K562 (cell line): ENCODE data around the gene FBXO15. TPM values are rescaled to one million over a fixed set of nuclear protein-coding genes. Genes with fewer than 3 reads are reported as not detected.

Source experiments
- ATAC-seq: fragments of 200-7000 bp; cut with Tn5 transposase; 3 replicates; pipeline ENCODE4 v1.9.1; 2020; ENCODE audit warnings: moderate library complexity
- BruUV-seq: library from RNA; stranded (reverse); fragments of 400-500 nt; replicated peaks from 2 replicates; lab custom pipeline; 2021; lab: Mats Ljungman, UMichigan
- CTCF ChIA-PET: fragments of 300-600 bp; formaldehyde crosslinking; extraction: SDS; loops from one replicate; lab custom pipeline; 2021; ENCODE audit warnings: low intra/inter-chr PET ratio; lab: Yijun Ruan, JAX
- POLR2A ChIA-PET: fragments of 300-600, 350-650 bp; sonication (Branson Sonifier 250); formaldehyde crosslinking; extraction: SDS; loops from one replicate; lab custom pipeline; 2021; ENCODE audit warnings: antibody characterized with exemption, inconsistent platforms; lab: Yijun Ruan, JAX
- DNase-seq, 4 experiments: peaks; one replicate each; pipeline versions ENCODE4 v3.0.0 to v3.0.0-alpha.2; 2011 to 2018; ENCODE audit warnings: low spot score in 3 of 4, mixed read lengths in 3 of 4; ENCODE audit errors: extremely low read depth in 1 of 4
- FAIRE-seq: peaks from 2 replicates; lab custom pipeline; 2011; peaks lifted over from hg19 to GRCh38; lab: Jason Lieb, UNC
- H2AFZ ChIP-seq: 2 replicates; pipeline ENCODE4 v1.6.0; 2011; ENCODE audit warnings: low read depth, low read length, control low read depth, inconsistent platforms
- H3K27ac ChIP-seq: fragments of 200-600 bp; 3 replicates; pipeline ENCODE4 v1.8.0; 2011; ENCODE audit warnings: low read depth, mild to moderate bottlenecking, control low read depth, inconsistent platforms, low read length, moderate library complexity, mixed read lengths; ENCODE audit errors: extremely low read depth
- H3K27me3 ChIP-seq, 2 experiments: fragments of 300-600 bp in 1 of 2; 2 replicates in 1 of 2; 3 replicates in 1 of 2; pipeline versions ENCODE4 v1.6.0 to v1.8.0; 2011; ENCODE audit warnings: inconsistent platforms in 2 of 2, low read length in 2 of 2, mild to moderate bottlenecking in 1 of 2, mixed read lengths in 1 of 2, moderate library complexity in 1 of 2; ENCODE audit not compliant: control insufficient read depth in 2 of 2, insufficient read depth in 2 of 2
- H3K36me3 ChIP-seq: fragments of 300-600 bp; 3 replicates; pipeline ENCODE4 v1.8.0; 2011; ENCODE audit warnings: mild to moderate bottlenecking, low read length, inconsistent platforms; ENCODE audit not compliant: control insufficient read depth, insufficient read depth
- H3K4me1 ChIP-seq, 2 experiments: fragments of 200-600 bp in 1 of 2; replicated peaks in 1 of 2; 2 replicates in 1 of 2; 3 replicates in 1 of 2; pipeline versions ENCODE4 v1.5.1 to v1.8.0; 2011; ENCODE audit warnings: inconsistent platforms in 2 of 2, low read length in 2 of 2, mild to moderate bottlenecking in 1 of 2, mixed read lengths in 1 of 2, moderate library complexity in 1 of 2; ENCODE audit not compliant: control insufficient read depth in 2 of 2, insufficient read depth in 2 of 2
- H3K4me2 ChIP-seq: 2 replicates; pipeline ENCODE4 v1.6.1; 2011; ENCODE audit warnings: low read length, control low read depth, inconsistent platforms, mixed read lengths; ENCODE audit not compliant: insufficient read depth
- H3K4me3 ChIP-seq: fragments of 200-600 bp; sonication (generic), shearing (Covaris generic); 2 replicates; pipeline ENCODE4 v1.5.1; 2016; ENCODE audit warnings: control low read depth, inconsistent platforms
- H3K79me2 ChIP-seq: fragments of 200-600 bp; 3 replicates; pipeline ENCODE4 v1.8.0; 2011; ENCODE audit warnings: low read length, inconsistent platforms; ENCODE audit not compliant: control insufficient read depth, insufficient read depth
- H3K9ac ChIP-seq, 2 experiments: 2 replicates each; pipeline versions ENCODE4 v1.6.0 to v1.6.1; 2011; ENCODE audit warnings: low read depth in 2 of 2, low read length in 2 of 2, control low read depth in 1 of 2, inconsistent platforms in 1 of 2, mild to moderate bottlenecking in 1 of 2, mixed read lengths in 1 of 2; ENCODE audit not compliant: insufficient read depth in 1 of 2
- H3K9me1 ChIP-seq: one replicate; pipeline ENCODE4 v1.6.0; 2011; ENCODE audit warnings: inconsistent platforms, mild to moderate bottlenecking, low read length, moderate library complexity; ENCODE audit not compliant: control insufficient read depth, insufficient read depth
- H3K9me3 ChIP-seq: replicated peaks from 2 replicates; pipeline ENCODE4 v1.5.1; 2011; ENCODE audit warnings: low read depth, low read length, inconsistent platforms; ENCODE audit not compliant: control insufficient read depth, insufficient read depth
- H4K20me1 ChIP-seq: replicated peaks from 2 replicates; pipeline ENCODE4 v1.6.1; 2011; ENCODE audit warnings: low read length, inconsistent platforms, mixed read lengths; ENCODE audit not compliant: control insufficient read depth, insufficient read depth
- CBX2 ChIP-seq: fragments of 200-600 bp; sonication (generic); IDR thresholded peaks from one replicate; pipeline ENCODE4 v1.6.1; 2012; ENCODE audit warnings: mild to moderate bottlenecking, low read length, inconsistent platforms; ENCODE audit not compliant: insufficient read depth, poor library complexity, severe bottlenecking
- CBX3 ChIP-seq, 2 experiments: IDR thresholded peaks; 1 replicate in 1 of 2; 2 replicates in 1 of 2; pipeline ENCODE4 v1.6.1; 2012; ENCODE audit warnings: inconsistent platforms in 2 of 2, low read length in 2 of 2, borderline replicate concordance in 1 of 2, control low read depth in 1 of 2
- CEBPG ChIP-seq, 3 experiments: fragments of 200-800 bp in 1 of 3; sonication (Bioruptor generic) in 1 of 3; sonication (generic) in 1 of 3; formaldehyde crosslinking in 1 of 3; IDR thresholded peaks in 2 of 3; conservative IDR thresholded peaks in 1 of 3; 2 replicates each; pipeline versions ENCODE4 v1.6.1 to v1.8.0; 2016 to 2022; ENCODE audit warnings: missing compliant biosample characterization in 2 of 3, missing genetic modification characterization in 2 of 3, mild to moderate bottlenecking in 1 of 3, missing genetic modification reagents in 1 of 3
- FOXJ2 ChIP-seq: fragments of 200-800 bp; sonication (Bioruptor generic); IDR thresholded peaks from 2 replicates; pipeline ENCODE4 v1.6.1; 2016; ENCODE audit warnings: missing genetic modification characterization, missing compliant biosample characterization
- HIVEP1 ChIP-seq: fragments of 250-450 bp; sonication (Bioruptor Pico); IDR thresholded peaks from 2 replicates; pipeline ENCODE4 v1.4.0; 2020; ENCODE audit warnings: mild to moderate bottlenecking
- HMBOX1 ChIP-seq: sonication (generic); IDR thresholded peaks from 2 replicates; pipeline ENCODE4 v1.6.1; 2016
- HNRNPK ChIP-seq: fragments of 200-400 bp; formaldehyde crosslinking; IDR thresholded peaks from one replicate; pipeline ENCODE4 v1.6.1; 2018; ENCODE audit warnings: mild to moderate bottlenecking, low read depth, low read length; ENCODE audit not compliant: poor library complexity, severe bottlenecking
- OTX1 ChIP-seq: fragments of 450-650 bp; formaldehyde crosslinking; IDR thresholded peaks from 2 replicates; pipeline ENCODE4 v1.4.0; 2022; ENCODE audit warnings: mild to moderate bottlenecking
- PHF8 ChIP-seq: fragments of 200-600 bp; sonication (generic); IDR thresholded peaks from 2 replicates; pipeline ENCODE4 v1.6.1; 2012; ENCODE audit warnings: mixed run types, mild to moderate bottlenecking, inconsistent platforms, low read length, moderate library complexity, borderline replicate concordance
- POU5F1 ChIP-seq: fragments of 150-350 bp; IDR thresholded peaks from 2 replicates; pipeline ENCODE4 v1.6.1; 2014; ENCODE audit warnings: borderline replicate concordance, low read length, low read depth, mild to moderate bottlenecking; ENCODE audit not compliant: partially characterized antibody
- SRSF3 ChIP-seq: fragments of 200-400 bp; formaldehyde crosslinking; IDR thresholded peaks from 2 replicates; pipeline ENCODE4 v1.6.1; 2016; ENCODE audit warnings: mild to moderate bottlenecking, low read length, moderate library complexity; ENCODE audit not compliant: insufficient read depth
- STAG1 ChIP-seq: sonication (generic); formaldehyde crosslinking; IDR thresholded peaks from 2 replicates; pipeline ENCODE4 v1.5.0; 2020; ENCODE audit warnings: missing genetic modification reagents, borderline replicate concordance
- TEAD2 ChIP-seq: fragments of 450-650 bp; IDR thresholded peaks from 2 replicates; pipeline ENCODE4 v1.6.1; 2016; ENCODE audit warnings: missing genetic modification characterization, control low read depth, missing compliant biosample characterization
- U2AF1 ChIP-seq: fragments of 200-400 bp; formaldehyde crosslinking; optimal IDR thresholded peaks from 2 replicates; pipeline ENCODE3; 2017; ENCODE audit warnings: mild to moderate bottlenecking, low read depth, low read length, moderate library complexity
- ZNF253 ChIP-seq: fragments of 250-450 bp; sonication (Bioruptor Pico); conservative IDR thresholded peaks from 2 replicates; pipeline ENCODE4 v1.6.1; 2021; ENCODE audit warnings: mild to moderate bottlenecking
- ZNF830 ChIP-seq: fragments of 250-450 bp; sonication (Bioruptor Pico); IDR thresholded peaks from 2 replicates; pipeline ENCODE4 v1.5.0; 2021; ENCODE audit warnings: mild to moderate bottlenecking
- WGBS: fragments of 100-300 bp; shearing (Covaris generic); methylation state at CpG from one replicate; pipeline ENCODE4 v1.1.6; 2016; ENCODE audit warnings: low coverage, mixed read lengths; ENCODE audit not compliant: insufficient coverage; ENCODE audit errors: missing lambda C conversion rate; 5-methylcytosine and 5-hydroxymethylcytosine counted together
- in situ Hi-C: fragments of 300-500 bp; cut with MboI; formaldehyde crosslinking; loops from 4 replicates; pipeline ENCODE4 v1.15.0; 2018; ENCODE audit warnings: inconsistent platforms, mixed read lengths
- intact Hi-C: fragments of 100-400 bp; cut with micrococcal nuclease; formaldehyde crosslinking; loops from 2 replicates; pipeline ENCODE4 v1.14.2; 2022
- polyA plus RNA-seq, 8 experiments: library from polyadenylated mRNA; depleted of rRNA in 4 of 8; stranded (reverse) in 5 of 8; unstranded in 3 of 8; fragments of >200 nt; fragmentation: Nextera tagmentation in 2 of 8; fragmentation: Illumina TruSeq in 1 of 8; extraction: Ambion mirVana in 2 of 8; extraction: Trizol in 1 of 8; gene quantifications; 2 replicates each; pipeline versions ENCODE4 v1.2.1 to v1.2.3, GENCODE V29; 2011 to 2014; ENCODE audit warnings: inconsistent platforms in 1 of 8, missing spikeins in 1 of 8
- total RNA-seq, 7 experiments: library from RNA; depleted of rRNA in 6 of 7; stranded (reverse); fragments of >200 nt in 6 of 7; fragmentation: Illumina TruSeq in 2 of 7; extraction: Trizol in 2 of 7; gene quantifications; 2 replicates each; pipeline versions ENCODE4 v1.2.1 to v1.2.3, GENCODE V29; 2011 to 2021; ENCODE audit warnings: low replicate concordance in 1 of 7

The FBXO15 gene
- total and polyA plus RNA-seq, 9 of the 15 experiments (the other 6 are each of a cell fraction or from before 2014, with no cell fraction given): 0.07 to 0.43 (median 0.27) TPM; not detected in 1

- Histone ChIP-seq H3K9me3 (no peaks in the 10 kb centered on the region), H3K9me1 (no peaks in the 10 kb centered on the region), H3K9ac (no peak overlapping the region), H3K36me3 (no peaks in the 10 kb centered on the region), H2AFZ (no peak overlapping the region), H4K20me1 (no peaks in the 10 kb centered on the region)
- DNase-seq: no peak
- CTCF ChIA-PET: no interaction called here
- no peak for ATAC-seq
- intact Hi-C loops: no loop called here
- BruUV-seq: no TSS peak
- POLR2A ChIA-PET: no interaction called here
- TF ChIP-seq HIVEP1 (CRISPR knock-in tag) (no peak), SRSF3 (no peak), CBX3 (IDR thresholded peaks at IDR 0.05; ENCODE audit: borderline replicate concordance in 1 of 2, low read length in 2 of 2) (no peak), PHF8 (no peak), U2AF1 (no peak), TEAD2 (no peak), HNRNPK (no peak), CBX2 (no peak), OTX1 (CRISPR knock-in tag) (no peak), ZNF253 (CRISPR knock-in tag) (no peak), ZNF830 (no peak), HMBOX1 (no peak), STAG1 (CRISPR knock-in tag) (no peak), FOXJ2 (no peak), POU5F1 (no peak), CEBPG (CRISPR knock-in tag; IDR thresholded peaks at IDR 0.05) (no peak), CEBPG (tag; conservative IDR thresholded peaks at IDR 0.05 in 1 of 2, IDR thresholded peaks at IDR 0.05 in 1 of 2) (no peak)
- TF ChIP-seq, all 486 proteins: peak for 0
- FAIRE-seq: no peak
- no peak overlapping the region for H3K27ac ChIP-seq
- H3K79me2 ChIP-seq: no peaks in the 10 kb centered on the region
- no peaks in the 10 kb centered on the region for H3K27me3 ChIP-seq
- no peak overlapping the region for H3K4me3 ChIP-seq
- no peaks in the 10 kb centered on the region for H3K4me1 ChIP-seq
- in situ Hi-C loops: no loop called here
- whole genome bisulfite sequencing: 0% methylated on average over 1 of the region's 1 CpG
- no peak overlapping the region for H3K4me2 ChIP-seq
Observed at GRCh38 chr18:74097803-74098202, 49.8 kb downstream of the FBXO15 start.
